Measurements from ENCODE around the gene MORC3. TPM values are rescaled to one million over a fixed set of nuclear protein-coding genes. Genes with fewer than 3 reads are reported as not detected.
"Not testable (repeated sequence)": the region's sequence is repeated elsewhere in the genome, so short reads cannot be mapped to it uniquely, and the experiment has no call there.

The MORC3 gene
- total RNA-seq, 2 experiments from 2014 or later, result 47.5 to 50.7 TPM

DNA sequence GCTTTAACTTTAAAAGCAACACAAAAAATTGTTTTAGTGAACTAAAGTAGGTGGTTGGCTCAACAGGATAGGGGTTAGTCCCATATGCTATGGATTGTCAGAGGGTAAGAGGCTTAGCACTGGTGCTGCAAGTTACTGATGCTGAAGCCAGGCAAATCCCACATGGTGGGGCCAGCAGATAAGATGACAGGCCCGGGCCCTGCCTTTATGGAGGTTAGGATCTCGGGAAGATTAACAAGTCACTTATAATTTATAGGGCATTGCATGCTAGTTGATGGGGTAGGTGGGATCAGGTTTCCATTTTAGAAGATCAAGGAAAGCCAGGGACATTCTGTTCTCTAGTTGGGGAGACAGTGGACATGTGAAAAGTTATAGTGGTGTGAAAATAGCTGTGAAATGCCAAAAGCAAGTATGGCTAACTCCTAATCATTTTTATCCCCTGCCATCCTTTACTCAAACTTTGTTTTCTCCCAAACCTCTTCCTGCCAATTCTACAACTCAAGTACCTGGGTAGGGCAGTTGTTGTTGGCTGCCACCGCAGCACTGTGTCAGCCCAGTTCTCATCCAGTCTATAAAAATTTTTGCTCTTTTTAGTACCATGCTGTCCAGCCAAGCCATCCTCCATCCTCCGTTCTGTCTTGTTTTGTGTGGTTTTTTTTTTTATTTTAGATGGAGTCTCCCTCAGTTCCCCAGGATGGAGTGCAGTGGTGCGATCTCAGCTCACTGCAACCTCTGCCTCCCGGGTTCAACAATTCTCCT lies 75.5 kb downstream of the MORC3 start:
- Mint-ChIP-seq H3K27ac (peak overlapping the region; percentile 42), H3K4me3 (no peak overlapping the region), H3K9me3 (no peaks in the 10 kb centered on the region), H3K27me3 (no peaks in the 10 kb centered on the region), H3K36me3 (ENCODE audit: low read depth) (peaks cover 50% of the 10 kb centered on the region), H3K4me1 (no peaks in the 10 kb centered on the region)
- no peak for DNase-seq
- ChIA-PET CTCF (interaction anchor here (0.7 kb wide), 1 partner anchor 603 kb away, joined by 3 read pairs; no protein-coding TSS in a partner anchor), POLR2A (interaction anchor here (0.6 kb wide), 1 partner anchor 44 kb away, joined by 15 read pairs; no protein-coding TSS in a partner anchor)

DNA sequence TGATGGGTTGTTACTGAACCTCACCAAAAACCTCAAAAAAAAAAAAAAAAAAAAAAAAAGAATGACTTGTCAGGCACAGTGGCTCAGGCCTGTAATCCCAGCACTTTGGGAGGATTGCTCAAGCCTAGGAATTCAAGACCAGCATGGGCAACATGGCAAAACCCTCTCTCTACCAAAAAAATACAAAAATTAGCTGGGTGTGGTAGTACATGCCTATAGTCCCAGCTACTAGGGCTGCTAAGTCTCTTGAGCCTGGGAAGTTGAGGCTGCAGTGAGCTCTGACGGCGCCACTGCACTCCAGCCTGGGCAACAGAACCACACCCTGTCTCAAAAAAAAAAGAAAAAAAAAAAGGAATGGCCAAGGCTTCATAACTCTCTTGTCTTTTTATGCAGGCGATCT lies 76.3 kb downstream of the MORC3 start:
- Mint-ChIP-seq H3K27me3 (no peaks in the 10 kb centered on the region), H3K27ac (no peak overlapping the region), H3K36me3 (ENCODE audit: low read depth) (peaks cover 49% of the 10 kb centered on the region), H3K9me3 (no peaks in the 10 kb centered on the region), H3K4me3 (no peak overlapping the region), H3K4me1 (no peaks in the 10 kb centered on the region)
- CTCF ChIA-PET, result interaction anchor here (0.5 to 0.7 kb wide), 3 partner anchors 14 to 602 kb away, joined by 3 read pairs; no protein-coding TSS in a partner anchor
- no peak for DNase-seq
- POLR2A ChIA-PET, result no interaction called here

DNA sequence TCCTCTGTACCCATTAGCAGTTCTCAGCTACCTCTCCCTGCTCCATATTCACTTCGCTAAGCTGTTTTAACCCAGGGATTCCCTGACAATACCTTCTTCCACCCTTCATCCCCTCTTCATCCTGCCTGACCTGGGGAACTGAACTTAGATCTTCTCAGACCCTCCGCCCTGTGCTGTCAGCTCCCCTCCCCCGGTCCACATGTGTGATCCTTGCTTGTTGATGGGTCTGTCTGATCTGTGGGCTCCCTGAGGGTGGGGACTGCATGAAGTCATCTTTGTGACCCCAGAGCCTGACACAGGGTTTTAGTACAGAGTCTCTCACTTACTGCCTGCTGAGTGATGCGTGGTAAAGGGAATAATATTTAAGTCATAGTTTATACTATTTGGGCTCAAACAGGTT lies 77.0 kb downstream of the MORC3 start:
- Mint-ChIP-seq H3K9me3 (no peaks in the 10 kb centered on the region), H3K4me3 (no peak overlapping the region), H3K27ac (no peak overlapping the region), H3K36me3 (ENCODE audit: low read depth) (peaks cover 48% of the 10 kb centered on the region), H3K4me1 (no peaks in the 10 kb centered on the region), H3K27me3 (no peaks in the 10 kb centered on the region)
- POLR2A ChIA-PET, result no interaction called here
- no peak for DNase-seq
- CTCF ChIA-PET, result interaction anchor here (0.5 kb wide), 1 partner anchor 14 kb away, joined by 3 read pairs; no protein-coding TSS in a partner anchor

- ChIA-PET CTCF (no interaction called here), POLR2A (no interaction called here)
- H3K4me1 Mint-ChIP-seq, result no peaks in the 10 kb centered on the region
- no peaks in the 10 kb centered on the region for H3K27me3 Mint-ChIP-seq
- no peak overlapping the region for H3K27ac Mint-ChIP-seq
- no peak overlapping the region for H3K4me3 Mint-ChIP-seq
- H3K9me3 Mint-ChIP-seq, result no peaks in the 10 kb centered on the region
- peaks cover 48% of the 10 kb centered on the region for H3K36me3 Mint-ChIP-seq (ENCODE audit: low read depth)
- no peak for DNase-seq
These were observed 77.6 kb downstream of the MORC3 start for GRCh38 chr21:36397606-36398005.

DNA sequence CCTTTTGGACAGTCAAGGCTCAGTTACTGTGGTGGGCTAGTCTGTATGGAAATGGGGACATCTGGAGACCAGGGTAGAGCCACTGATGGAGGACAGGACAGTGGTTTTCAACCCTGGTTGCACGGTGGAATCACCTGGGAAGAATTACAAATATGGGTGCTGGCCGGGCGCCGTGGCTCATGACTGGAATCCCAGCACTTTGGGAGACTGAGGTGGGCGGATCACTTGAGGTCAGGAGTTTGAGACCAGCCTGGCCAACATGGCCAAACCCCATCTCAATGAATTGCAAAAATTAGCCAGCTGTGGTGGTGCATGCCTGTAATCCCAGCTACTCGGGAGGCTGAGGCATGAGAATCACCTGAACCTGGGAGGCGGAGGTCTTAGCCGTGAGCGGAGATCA lies 79.7 kb downstream of the MORC3 start:
- H3K36me3 Mint-ChIP-seq (ENCODE audit: low read depth), result peaks cover 44% of the 10 kb centered on the region
- H3K4me1 Mint-ChIP-seq, DNase-seq, POLR2A ChIA-PET, H3K4me3 Mint-ChIP-seq, H3K27me3 Mint-ChIP-seq, H3K9me3 Mint-ChIP-seq, H3K27ac Mint-ChIP-seq: not testable (repeated sequence)
- CTCF ChIA-PET, result interaction anchor here (1.3 kb wide), 1 partner anchor 11 kb away, joined by 5 read pairs; no protein-coding TSS in a partner anchor

DNA sequence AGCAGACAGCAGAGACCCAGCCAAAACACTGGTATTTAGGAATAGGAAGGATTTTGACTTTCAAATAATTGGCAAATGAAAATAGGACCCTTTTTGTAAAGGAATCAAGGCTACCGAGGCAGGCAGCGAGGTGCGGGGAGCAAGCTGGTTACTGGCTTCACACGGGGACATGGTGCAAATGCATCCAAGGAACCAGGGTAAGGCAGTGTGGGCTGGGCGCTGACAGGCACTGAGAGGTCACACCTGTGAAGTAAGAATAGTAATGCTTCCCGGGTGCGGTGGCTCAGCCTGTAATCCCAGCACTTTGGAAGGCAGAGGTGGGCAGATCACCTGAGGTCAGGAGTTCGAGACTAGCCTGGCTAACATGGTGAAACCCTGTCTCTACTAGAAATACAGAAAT lies 80.7 kb downstream of the MORC3 start:
- Mint-ChIP-seq H3K36me3 (ENCODE audit: low read depth) (peaks cover 42% of the 10 kb centered on the region), H3K4me3 (no peak overlapping the region), H3K9me3 (no peaks in the 10 kb centered on the region), H3K27ac (no peak overlapping the region), H3K27me3 (no peaks in the 10 kb centered on the region), H3K4me1 (no peaks in the 10 kb centered on the region)
- POLR2A ChIA-PET, result no interaction called here
- CTCF ChIA-PET, result no interaction called here
- DNase-seq, result no peak

DNA sequence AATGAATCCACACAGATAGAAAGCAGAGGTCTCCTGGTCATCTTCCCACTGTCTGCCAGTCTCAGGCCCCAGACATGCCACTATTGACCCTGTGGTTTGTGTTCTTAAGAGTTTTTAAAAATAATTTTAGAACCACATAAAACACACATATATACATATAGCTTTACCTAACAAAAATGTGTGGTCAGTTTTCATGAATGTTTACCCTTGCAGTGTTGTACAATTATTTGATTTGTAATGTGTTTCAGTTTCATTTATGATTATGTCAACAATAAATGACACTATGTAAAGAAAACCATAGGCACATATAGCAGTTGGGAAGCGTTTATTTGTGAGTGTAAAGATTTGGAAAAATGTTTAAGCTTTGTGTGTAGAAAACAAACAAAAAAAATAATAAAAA lies 82.3 kb downstream of the MORC3 start:
- no peak overlapping the region for H3K27ac Mint-ChIP-seq
- H3K4me3 Mint-ChIP-seq, result no peak overlapping the region
- H3K27me3 Mint-ChIP-seq, result no peaks in the 10 kb centered on the region
- peaks cover 39% of the 10 kb centered on the region for H3K36me3 Mint-ChIP-seq (ENCODE audit: low read depth)
- CTCF ChIA-PET, result interaction anchor here (0.6 kb wide), 1 partner anchor 645 kb away, joined by 3 read pairs; no protein-coding TSS in a partner anchor
- H3K9me3 Mint-ChIP-seq, result no peaks in the 10 kb centered on the region
- POLR2A ChIA-PET, result interaction anchor here (0.6 kb wide), 1 partner anchor 130 kb away, joined by 3 read pairs; no protein-coding TSS in a partner anchor
- no peak for DNase-seq
- peaks cover under 1% of the 10 kb centered on the region for H3K4me1 Mint-ChIP-seq

DNA sequence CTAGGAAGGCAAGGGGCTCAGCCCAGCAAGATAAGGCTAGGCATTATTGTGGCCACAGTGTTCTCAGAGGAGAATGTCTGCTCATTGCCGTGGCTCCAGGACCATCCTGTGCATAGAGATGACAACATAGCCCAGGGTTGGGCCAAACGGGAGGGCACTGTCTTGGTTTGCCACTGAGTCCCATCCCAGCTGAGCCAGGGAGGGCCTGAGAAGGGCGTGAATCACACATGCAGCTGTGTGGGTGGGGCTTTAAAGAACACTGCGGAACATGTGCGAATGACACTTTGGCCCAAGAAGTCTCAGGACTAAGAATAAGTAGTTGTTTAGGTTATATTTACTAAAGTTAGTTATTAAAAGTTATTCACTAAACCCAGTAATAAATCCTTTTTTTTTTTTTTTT lies 83.7 kb downstream of the MORC3 start:
- peaks cover 3% of the 10 kb centered on the region for H3K4me1 Mint-ChIP-seq
- ChIA-PET POLR2A (no interaction called here), CTCF (interaction anchor here (0.7 kb wide), 1 partner anchor 59 kb away, joined by 5 read pairs; no protein-coding TSS in a partner anchor)
- H3K27ac Mint-ChIP-seq, result no peak overlapping the region
- no peak overlapping the region for H3K4me3 Mint-ChIP-seq
- no peaks in the 10 kb centered on the region for H3K9me3 Mint-ChIP-seq
- peaks cover 44% of the 10 kb centered on the region for H3K36me3 Mint-ChIP-seq (ENCODE audit: low read depth)
- DNase-seq, result no peak
- no peaks in the 10 kb centered on the region for H3K27me3 Mint-ChIP-seq

GRCh38 chr21:36408568-36408967 lies 88.6 kb downstream of the MORC3 start:
- Mint-ChIP-seq H3K27me3 (no peaks in the 10 kb centered on the region), H3K4me3 (no peak overlapping the region), H3K9me3 (no peaks in the 10 kb centered on the region), H3K4me1 (peaks cover 3% of the 10 kb centered on the region), H3K36me3 (ENCODE audit: low read depth) (peaks cover 44% of the 10 kb centered on the region), H3K27ac (no peak overlapping the region)
- DNase-seq, result no peak
- ChIA-PET POLR2A (no interaction called here), CTCF (no interaction called here)

- no peaks in the 10 kb centered on the region for H3K27me3 Mint-ChIP-seq
- H3K4me1 Mint-ChIP-seq, result peaks cover 3% of the 10 kb centered on the region
- no peak for DNase-seq
- no peaks in the 10 kb centered on the region for H3K9me3 Mint-ChIP-seq
- H3K4me3 Mint-ChIP-seq, result no peak overlapping the region
- ChIA-PET POLR2A (no interaction called here), CTCF (no interaction called here)
- H3K36me3 Mint-ChIP-seq (ENCODE audit: low read depth), result peaks cover 50% of the 10 kb centered on the region
- no peak overlapping the region for H3K27ac Mint-ChIP-seq
These were observed 91.3 kb downstream of the MORC3 start for GRCh38 chr21:36411301-36411700.

DNA sequence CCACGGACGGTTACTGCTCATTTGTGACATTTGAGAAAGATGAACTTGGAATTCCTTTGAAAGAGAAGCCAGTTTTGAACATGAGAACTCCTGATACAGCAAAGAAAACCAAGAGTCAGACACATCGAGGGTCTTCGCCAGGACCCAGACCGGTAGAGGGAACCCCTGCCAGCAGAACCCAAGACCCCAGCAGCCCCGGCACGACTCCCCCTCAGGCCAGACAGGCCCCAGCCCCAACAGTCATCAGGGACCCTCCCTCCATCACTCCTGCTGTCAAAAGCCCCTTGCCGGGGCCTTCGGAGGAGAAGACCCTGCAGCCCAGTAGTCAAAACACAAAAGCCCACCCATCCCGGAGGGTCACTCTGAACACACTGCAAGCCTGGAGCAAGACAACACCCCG lies 92.9 kb downstream of the MORC3 start:
- CTCF ChIA-PET, result no interaction called here
- no peak overlapping the region for H3K27ac Mint-ChIP-seq
- POLR2A ChIA-PET, result no interaction called here
- no peaks in the 10 kb centered on the region for H3K27me3 Mint-ChIP-seq
- no peaks in the 10 kb centered on the region for H3K9me3 Mint-ChIP-seq
- H3K4me3 Mint-ChIP-seq, result no peak overlapping the region
- no peak for DNase-seq
- peaks cover 50% of the 10 kb centered on the region for H3K36me3 Mint-ChIP-seq (ENCODE audit: low read depth)
- H3K4me1 Mint-ChIP-seq, result no peaks in the 10 kb centered on the region

- H3K36me3 Mint-ChIP-seq (ENCODE audit: low read depth), result peaks cover 41% of the 10 kb centered on the region
- no peaks in the 10 kb centered on the region for H3K27me3 Mint-ChIP-seq
- no peak overlapping the region for H3K4me3 Mint-ChIP-seq
- DNase-seq, result no peak
- H3K4me1 Mint-ChIP-seq, result no peaks in the 10 kb centered on the region
- no peaks in the 10 kb centered on the region for H3K9me3 Mint-ChIP-seq
- ChIA-PET POLR2A (no interaction called here), CTCF (no interaction called here)
- no peak overlapping the region for H3K27ac Mint-ChIP-seq
These were observed 95.4 kb downstream of the MORC3 start for GRCh38 chr21:36415375-36415774.

- CTCF ChIA-PET, result no interaction called here
- H3K4me1 Mint-ChIP-seq, result peaks cover 16% of the 10 kb centered on the region
- POLR2A ChIA-PET, result no interaction called here
- DNase-seq, result no peak
- no peak overlapping the region for H3K4me3 Mint-ChIP-seq
- H3K27ac Mint-ChIP-seq, result no peak overlapping the region
- no peaks in the 10 kb centered on the region for H3K9me3 Mint-ChIP-seq
- peaks cover 24% of the 10 kb centered on the region for H3K36me3 Mint-ChIP-seq (ENCODE audit: low read depth)
- no peaks in the 10 kb centered on the region for H3K27me3 Mint-ChIP-seq
These were observed 99.2 kb downstream of the MORC3 start for GRCh38 chr21:36419241-36419640.

GRCh38 chr21:36419996-36420395 lies 100.0 kb downstream of the MORC3 start:
- peak; percentile 55 for DNase-seq
- POLR2A ChIA-PET, result no interaction called here
- CTCF ChIA-PET, result no interaction called here
- peaks cover 21% of the 10 kb centered on the region for H3K36me3 Mint-ChIP-seq (ENCODE audit: low read depth)
- H3K27me3 Mint-ChIP-seq, result no peaks in the 10 kb centered on the region
- no peak overlapping the region for H3K27ac Mint-ChIP-seq
- no peaks in the 10 kb centered on the region for H3K9me3 Mint-ChIP-seq
- H3K4me1 Mint-ChIP-seq, result peaks cover 18% of the 10 kb centered on the region
- no peak overlapping the region for H3K4me3 Mint-ChIP-seq
